LNCAP (cell line): ENCODE measurements around the gene PKNOX2.
A peak's percentile ranks its signal among the peaks of the same experiment; 100 is the strongest.

Experiments used
- TF ChIP-seq, protein P1 (sequence below): fragments of 450-650 bp; IDR thresholded peaks from 2 replicates; pipeline ENCODE4 v1.5.1; 2017; ENCODE audit warnings: mild to moderate bottlenecking

The PKNOX2 gene

DNA sequence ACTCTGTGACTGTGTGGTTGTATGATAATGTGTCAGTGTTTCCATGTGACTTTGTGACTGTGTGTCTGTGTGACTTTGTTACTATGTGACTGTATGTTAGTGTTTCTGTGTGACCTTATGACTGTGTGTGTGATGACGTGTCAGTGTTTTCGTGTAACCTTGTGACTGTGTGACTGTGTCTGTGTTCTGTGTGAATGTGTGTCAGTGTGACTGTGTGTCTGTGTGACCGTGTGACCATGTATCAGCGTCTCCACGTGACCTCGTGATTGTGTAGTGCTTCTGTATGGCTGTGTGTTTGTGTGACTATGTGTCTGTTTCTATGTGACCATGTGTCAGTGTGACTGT lies 9.5 kb upstream of the PKNOX2 start:
- TF ChIP-seq, protein P1, sequence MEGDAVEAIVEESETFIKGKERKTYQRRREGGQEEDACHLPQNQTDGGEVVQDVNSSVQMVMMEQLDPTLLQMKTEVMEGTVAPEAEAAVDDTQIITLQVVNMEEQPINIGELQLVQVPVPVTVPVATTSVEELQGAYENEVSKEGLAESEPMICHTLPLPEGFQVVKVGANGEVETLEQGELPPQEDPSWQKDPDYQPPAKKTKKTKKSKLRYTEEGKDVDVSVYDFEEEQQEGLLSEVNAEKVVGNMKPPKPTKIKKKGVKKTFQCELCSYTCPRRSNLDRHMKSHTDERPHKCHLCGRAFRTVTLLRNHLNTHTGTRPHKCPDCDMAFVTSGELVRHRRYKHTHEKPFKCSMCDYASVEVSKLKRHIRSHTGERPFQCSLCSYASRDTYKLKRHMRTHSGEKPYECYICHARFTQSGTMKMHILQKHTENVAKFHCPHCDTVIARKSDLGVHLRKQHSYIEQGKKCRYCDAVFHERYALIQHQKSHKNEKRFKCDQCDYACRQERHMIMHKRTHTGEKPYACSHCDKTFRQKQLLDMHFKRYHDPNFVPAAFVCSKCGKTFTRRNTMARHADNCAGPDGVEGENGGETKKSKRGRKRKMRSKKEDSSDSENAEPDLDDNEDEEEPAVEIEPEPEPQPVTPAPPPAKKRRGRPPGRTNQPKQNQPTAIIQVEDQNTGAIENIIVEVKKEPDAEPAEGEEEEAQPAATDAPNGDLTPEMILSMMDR: no peak

DNA sequence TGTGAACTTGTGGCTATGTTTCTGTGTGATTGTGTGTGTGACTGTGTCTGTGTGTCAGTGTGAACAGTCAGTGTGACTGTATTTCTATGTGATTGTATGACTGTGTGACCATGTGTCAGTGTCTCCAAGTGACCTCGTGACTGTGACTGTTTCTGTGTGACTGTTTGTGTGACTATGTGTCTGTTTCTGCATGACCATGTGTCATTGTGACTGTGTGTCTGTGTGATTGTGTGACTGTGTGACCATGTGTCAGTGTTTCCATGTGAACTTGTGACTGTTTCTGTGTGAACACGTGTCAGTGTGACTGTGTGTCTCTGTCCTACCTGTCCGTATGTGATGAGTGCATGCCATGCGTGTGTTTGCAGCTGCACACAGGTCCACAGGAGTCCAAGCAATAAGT lies 8.8 kb upstream of the PKNOX2 start:
- TF ChIP-seq, protein P1: no peak

DNA sequence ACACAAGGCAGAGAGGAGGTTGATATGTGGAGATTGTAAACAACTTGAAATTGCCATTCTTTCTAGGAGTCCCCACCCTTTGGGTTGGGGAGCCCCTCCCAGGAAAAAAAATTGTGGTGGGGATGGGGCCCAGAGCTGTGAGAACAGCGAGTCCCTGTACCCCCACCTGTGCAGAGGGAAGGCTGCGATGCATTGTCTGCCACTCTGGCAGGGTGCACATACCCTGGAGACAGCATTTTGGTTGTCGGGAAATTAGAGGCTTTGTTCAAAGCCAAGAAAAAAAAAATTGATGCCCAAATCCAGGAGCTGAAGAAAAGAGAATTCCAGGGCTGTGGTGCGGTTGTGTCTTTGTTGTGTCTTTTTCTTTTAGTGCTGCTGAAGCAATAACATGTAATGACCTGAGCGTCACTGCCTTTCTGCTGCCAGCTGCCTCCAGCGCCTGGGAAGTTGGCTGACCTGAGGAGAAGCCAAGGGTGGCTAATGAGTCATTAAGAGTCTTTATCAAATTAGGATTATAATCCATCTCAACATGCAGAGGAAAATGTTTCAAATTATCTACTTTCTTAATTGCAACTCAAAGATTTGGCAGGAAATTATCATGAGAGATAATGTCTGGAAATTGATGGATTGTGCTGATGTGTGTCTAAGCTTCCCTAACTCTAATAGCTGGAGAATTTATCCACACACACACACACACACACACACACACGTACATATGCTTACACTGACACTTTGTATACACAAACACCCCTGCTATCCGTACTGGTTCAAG lies 8.0 kb upstream of the PKNOX2 start:
- TF ChIP-seq, protein P1: no peak

DNA sequence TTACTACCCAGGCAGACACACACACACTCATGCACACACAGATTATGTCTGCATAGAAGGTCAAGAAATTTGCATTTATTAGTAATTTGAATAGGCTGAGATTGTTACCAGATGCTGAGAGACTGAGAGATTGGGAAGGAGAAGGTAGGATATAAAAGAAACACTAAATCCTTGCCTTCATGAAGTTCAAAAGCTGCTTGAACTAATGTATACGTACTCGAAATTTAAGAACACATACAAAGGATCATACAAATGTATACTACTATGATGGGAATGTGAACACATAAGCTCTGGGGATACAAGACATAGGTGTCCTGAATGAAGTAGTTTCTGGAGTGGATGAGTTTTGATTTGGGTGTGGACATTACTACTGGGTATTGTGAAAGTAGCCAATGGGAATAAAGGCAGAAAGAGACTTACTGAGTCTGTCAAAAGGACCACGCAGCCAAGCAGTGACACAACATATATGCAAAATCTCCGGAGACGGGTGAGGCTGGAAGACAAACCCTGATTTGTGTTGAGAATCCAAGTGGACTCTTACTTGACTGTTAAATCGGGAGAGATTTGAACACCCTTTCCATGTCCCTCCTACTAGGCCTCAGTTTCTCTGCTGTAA lies 7.3 kb upstream of the PKNOX2 start:
- TF ChIP-seq, protein P1: no peak

DNA sequence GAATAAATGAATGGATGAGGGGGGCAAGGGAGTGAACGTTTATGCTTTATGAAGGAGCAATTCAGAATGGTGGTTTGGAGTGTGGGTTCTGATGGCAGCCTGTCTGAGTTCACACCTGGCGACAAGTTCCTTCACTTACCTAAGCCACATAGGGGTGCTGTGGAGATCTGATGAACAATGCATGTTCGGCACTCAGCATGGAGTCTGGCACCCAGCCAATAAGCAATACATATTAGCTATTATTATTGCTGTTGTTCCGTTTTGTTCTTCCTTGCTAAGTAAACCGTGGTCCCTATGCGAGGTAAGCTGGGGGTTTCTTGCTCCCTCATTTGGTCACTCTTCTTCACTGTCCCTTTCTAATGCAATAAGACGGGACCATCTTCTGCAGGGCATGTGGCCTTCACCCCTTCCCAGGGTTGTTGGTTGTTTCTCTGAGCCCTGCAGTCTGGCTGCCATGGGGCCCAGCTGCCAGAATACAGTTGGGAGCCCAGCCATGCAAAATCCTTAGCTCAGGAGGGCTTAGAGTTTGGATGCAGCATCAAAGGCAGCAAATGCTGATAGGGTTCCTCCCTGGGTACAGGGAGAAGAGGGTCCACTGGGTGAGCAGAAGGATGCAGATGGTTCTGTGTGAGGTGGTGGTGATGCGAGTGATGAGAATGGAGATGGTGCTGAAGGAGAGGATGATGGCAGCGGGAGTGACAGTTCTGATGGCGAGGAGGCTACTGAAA lies 6.4 kb upstream of the PKNOX2 start:
- TF ChIP-seq, protein P1: peak; percentile 23; the same call in 1 of the 2 replicates

DNA sequence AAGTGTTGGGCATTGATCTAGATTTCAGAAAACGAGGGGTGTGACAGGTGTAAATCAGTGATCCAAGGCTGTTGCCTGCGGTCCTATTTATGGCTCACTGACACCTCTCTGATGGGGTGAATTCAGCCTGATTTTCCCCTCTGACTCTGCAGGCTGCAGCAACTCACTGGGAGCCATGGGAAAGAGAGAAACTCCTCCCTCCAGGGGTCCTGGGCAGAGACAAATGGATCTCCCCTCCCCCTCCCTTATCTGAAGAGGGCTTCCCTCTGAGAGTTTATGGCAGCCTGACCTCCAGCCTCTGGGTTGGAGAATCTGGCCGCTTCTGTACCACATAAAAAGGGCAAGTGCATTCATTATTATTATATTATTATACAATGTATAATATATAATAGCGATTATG lies 1.8 kb upstream of the PKNOX2 start:
- TF ChIP-seq, protein P1: no peak

DNA sequence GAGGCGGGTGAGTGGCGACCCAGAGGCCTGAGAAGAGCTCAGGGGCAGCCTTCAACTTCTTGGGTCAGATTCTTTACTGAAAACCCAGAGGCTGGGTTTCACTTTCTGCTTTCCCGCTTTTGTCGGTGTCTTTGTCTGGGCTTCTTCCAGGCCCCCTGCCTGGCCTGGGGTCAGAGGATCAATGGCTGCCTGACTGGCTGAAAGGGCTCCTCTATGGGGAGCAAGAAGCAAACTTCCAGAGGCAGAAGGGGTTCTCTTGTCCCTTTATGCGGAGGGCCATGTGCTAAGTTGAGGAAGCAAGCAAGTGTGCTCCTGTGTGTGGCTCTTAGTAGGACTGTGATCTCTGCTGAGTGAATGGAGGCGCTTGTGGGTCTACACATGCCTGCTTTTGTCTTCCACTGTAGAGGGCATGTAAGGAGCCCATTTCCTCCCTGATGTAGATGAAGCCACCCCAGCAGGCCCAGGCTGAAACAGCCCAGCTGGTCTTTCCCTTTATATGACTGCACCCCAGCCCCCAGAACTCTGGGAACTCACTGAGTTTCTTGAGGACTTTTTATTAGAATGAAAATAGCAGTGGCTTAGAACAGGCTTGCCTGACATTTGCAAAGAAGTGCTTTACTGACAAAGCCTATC lies 1.0 kb upstream of the PKNOX2 start:
- TF ChIP-seq, protein P1: no peak
